ENCODE results near the gene MYPOP. TPM values are rescaled to one million over a fixed set of nuclear protein-coding genes. Genes with fewer than 3 reads are reported as not detected.

Gene MYPOP
- total and polyA plus RNA-seq, 2 of the 13 experiments (the other 11 are each of a cell fraction or from before 2014, with no cell fraction given) = 2.3 to 2.7 TPM

DNA sequence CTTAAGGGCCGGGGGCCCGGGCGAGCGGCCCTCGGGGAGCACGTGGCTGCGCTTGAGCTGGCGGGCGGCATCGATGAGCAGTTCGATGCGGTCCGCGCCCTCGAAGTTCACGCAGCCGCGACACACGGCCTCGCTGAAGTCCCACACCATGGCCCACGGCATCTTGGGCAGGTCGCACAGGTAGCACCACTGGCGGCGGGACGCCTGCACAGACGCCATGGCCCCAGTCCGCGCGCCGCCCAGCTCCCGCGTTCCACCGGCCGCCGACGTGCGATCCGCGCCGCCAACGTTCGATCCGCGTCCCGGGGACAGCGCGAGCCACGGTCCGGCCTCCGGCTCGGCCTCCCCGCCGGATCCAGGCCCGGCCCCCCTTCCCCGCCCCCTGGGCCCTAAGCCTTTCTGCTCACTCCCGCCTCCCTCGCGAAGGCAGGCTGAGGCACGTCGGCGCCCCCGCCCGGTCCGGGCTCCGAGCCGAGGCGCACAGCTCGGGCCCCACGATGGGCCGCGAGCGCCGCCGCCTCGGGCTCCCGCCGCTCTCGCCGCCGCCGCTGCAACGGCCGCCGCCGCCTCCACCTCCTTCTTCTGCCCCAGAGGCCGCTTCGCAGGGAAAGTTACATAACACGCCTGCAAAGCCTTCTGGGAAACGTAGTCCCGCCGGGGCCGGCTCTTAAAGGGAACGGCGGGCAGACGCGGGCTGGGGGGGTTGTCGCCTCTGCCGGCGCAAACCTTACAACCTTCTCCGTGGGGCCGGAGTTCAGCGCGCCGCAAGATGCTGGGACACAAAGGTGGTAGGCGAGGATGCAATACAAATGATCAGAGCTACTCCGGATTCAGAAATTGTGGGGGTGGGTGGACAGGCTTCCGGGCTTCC is 16.6 kb downstream of the MYPOP start, which contains the start of gene IRF2BP1 (continued):
- TF ChIP-seq ZFP82 (CRISPR knock-in tag; IDR thresholded peaks at IDR 0.05; ENCODE audit: borderline replicate concordance) (peak; percentile 34; the same call in 1 of the 2 replicates), ZNF234 (CRISPR knock-in tag; conservative IDR thresholded peaks at IDR 0.05) (no peak), KMT2A (CRISPR knock-in tag; IDR thresholded peaks at IDR 0.05) (no peak), SOX6 (IDR thresholded peaks at IDR 0.05) (no peak), SOX6 (CRISPR knock-in tag; IDR thresholded peaks at IDR 0.05) (0 out of 2 replicates have a peak, but pooled peaks have one; percentile 5), FOXA3 (CRISPR knock-in tag; IDR thresholded peaks at IDR 0.05) (0 out of 2 replicates have a peak, but pooled peaks have one; percentile 33), RBM39 (IDR thresholded peaks at IDR 0.05; ENCODE audit: low read depth, low read length, poor library complexity, severe bottlenecking) (peak; percentile 23), TEAD2 (CRISPR knock-in tag; IDR thresholded peaks at IDR 0.05) (no peak), HNRNPK (IDR thresholded peaks at IDR 0.05; ENCODE audit: low read depth, low read length, poor library complexity, severe bottlenecking) (peak; percentile 32), CEBPG (CRISPR knock-in tag; IDR thresholded peaks at IDR 0.05) (peak; percentile 82), IKZF4 (CRISPR knock-in tag; IDR thresholded peaks at IDR 0.05; ENCODE audit: borderline replicate concordance, low read depth, not compliant biosample characterization) (peak; percentile 69), TBL1XR1 (IDR thresholded peaks at IDR 0.05; ENCODE audit: borderline replicate concordance, low read length, partially characterized antibody) (peak; percentile 37), SAP130 (CRISPR knock-in tag; IDR thresholded peaks at IDR 0.05; ENCODE audit: low read depth) (peak; percentile 38), ZNF282 (IDR thresholded peaks at IDR 0.05; ENCODE audit: partially characterized antibody) (no peak), ZFX (CRISPR knock-in tag; IDR thresholded peaks at IDR 0.05; ENCODE audit: low read depth) (peak; percentile 85), AGO2 (optimal IDR thresholded peaks at IDR 0.05; ENCODE audit: low read depth, low read length) (peak; percentile 12), MEIS2 (CRISPR knock-in tag; IDR thresholded peaks at IDR 0.05) (0 out of 2 replicates have a peak, but pooled peaks have one; percentile 3), FOSL2 (CRISPR knock-in tag; IDR thresholded peaks at IDR 0.05) (peak; percentile 8; the same call in 1 of the 2 replicates), ATF7 (IDR thresholded peaks at IDR 0.05) (no peak), ATF7 (CRISPR knock-in tag; IDR thresholded peaks at IDR 0.05) (no peak), MYNN (CRISPR knock-in tag; IDR thresholded peaks at IDR 0.05; ENCODE audit: low read depth) (no peak)
- TF ChIP-seq, protein P1, sequence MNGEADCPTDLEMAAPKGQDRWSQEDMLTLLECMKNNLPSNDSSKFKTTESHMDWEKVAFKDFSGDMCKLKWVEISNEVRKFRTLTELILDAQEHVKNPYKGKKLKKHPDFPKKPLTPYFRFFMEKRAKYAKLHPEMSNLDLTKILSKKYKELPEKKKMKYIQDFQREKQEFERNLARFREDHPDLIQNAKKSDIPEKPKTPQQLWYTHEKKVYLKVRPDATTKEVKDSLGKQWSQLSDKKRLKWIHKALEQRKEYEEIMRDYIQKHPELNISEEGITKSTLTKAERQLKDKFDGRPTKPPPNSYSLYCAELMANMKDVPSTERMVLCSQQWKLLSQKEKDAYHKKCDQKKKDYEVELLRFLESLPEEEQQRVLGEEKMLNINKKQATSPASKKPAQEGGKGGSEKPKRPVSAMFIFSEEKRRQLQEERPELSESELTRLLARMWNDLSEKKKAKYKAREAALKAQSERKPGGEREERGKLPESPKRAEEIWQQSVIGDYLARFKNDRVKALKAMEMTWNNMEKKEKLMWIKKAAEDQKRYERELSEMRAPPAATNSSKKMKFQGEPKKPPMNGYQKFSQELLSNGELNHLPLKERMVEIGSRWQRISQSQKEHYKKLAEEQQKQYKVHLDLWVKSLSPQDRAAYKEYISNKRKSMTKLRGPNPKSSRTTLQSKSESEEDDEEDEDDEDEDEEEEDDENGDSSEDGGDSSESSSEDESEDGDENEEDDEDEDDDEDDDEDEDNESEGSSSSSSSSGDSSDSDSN (CRISPR knock-in tag; IDR thresholded peaks at IDR 0.05) = peak; percentile 80; the same call in 1 of the 2 replicates
- TF ChIP-seq, protein P2, sequence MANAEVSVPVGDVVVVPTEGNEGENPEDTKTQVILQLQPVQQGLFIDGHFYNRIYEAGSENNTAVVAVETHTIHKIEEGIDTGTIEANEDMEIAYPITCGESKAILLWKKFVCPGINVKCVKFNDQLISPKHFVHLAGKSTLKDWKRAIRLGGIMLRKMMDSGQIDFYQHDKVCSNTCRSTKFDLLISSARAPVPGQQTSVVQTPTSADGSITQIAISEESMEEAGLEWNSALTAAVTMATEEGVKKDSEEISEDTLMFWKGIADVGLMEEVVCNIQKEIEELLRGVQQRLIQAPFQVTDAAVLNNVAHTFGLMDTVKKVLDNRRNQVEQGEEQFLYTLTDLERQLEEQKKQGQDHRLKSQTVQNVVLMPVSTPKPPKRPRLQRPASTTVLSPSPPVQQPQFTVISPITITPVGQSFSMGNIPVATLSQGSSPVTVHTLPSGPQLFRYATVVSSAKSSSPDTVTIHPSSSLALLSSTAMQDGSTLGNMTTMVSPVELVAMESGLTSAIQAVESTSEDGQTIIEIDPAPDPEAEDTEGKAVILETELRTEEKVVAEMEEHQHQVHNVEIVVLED (CRISPR knock-in tag; IDR thresholded peaks at IDR 0.05; ENCODE audit: borderline replicate concordance) = peak; percentile 21; the same call in 1 of the 2 replicates
- TF ChIP-seq, protein P3, sequence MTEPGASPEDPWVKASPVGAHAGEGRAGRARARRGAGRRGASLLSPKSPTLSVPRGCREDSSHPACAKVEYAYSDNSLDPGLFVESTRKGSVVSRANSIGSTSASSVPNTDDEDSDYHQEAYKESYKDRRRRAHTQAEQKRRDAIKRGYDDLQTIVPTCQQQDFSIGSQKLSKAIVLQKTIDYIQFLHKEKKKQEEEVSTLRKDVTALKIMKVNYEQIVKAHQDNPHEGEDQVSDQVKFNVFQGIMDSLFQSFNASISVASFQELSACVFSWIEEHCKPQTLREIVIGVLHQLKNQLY (CRISPR knock-in tag; IDR thresholded peaks at IDR 0.05) = no peak
- TF ChIP-seq, protein P4, sequence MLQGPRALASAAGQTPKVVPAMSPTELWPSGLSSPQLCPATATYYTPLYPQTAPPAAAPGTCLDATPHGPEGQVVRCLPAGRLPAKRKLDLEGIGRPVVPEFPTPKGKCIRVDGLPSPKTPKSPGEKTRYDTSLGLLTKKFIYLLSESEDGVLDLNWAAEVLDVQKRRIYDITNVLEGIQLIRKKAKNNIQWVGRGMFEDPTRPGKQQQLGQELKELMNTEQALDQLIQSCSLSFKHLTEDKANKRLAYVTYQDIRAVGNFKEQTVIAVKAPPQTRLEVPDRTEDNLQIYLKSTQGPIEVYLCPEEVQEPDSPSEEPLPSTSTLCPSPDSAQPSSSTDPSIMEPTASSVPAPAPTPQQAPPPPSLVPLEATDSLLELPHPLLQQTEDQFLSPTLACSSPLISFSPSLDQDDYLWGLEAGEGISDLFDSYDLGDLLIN (CRISPR knock-in tag; IDR thresholded peaks at IDR 0.05; ENCODE audit: borderline replicate concordance) = no peak
